HepG2 (cell line): ENCODE results near the gene SEM1. TPM values are rescaled to one million over a fixed set of nuclear protein-coding genes. Genes with fewer than 3 reads are reported as not detected.
A peak's percentile ranks its signal among the peaks of the same experiment; 100 is the strongest.

Experiments used
- AGO1 ChIP-seq: fragments of 200-400 bp; formaldehyde crosslinking; IDR thresholded peaks from 2 replicates; pipeline ENCODE4 v1.6.1; 2017; ENCODE audit warnings: mild to moderate bottlenecking, low read depth, low read length, moderate library complexity; ENCODE audit not compliant: poor library complexity, severe bottlenecking
- AHDC1 ChIP-seq: sonication (generic); formaldehyde crosslinking; IDR thresholded peaks from 2 replicates; pipeline ENCODE4 v1.5.1; 2020; ENCODE audit warnings: mild to moderate bottlenecking, missing genetic modification reagents, borderline replicate concordance
- DRAP1 ChIP-seq: IDR thresholded peaks from 2 replicates; pipeline ENCODE4 v1.6.1; 2016; ENCODE audit warnings: missing genetic modification reagents, missing compliant biosample characterization
- GZF1 ChIP-seq: sonication (generic); formaldehyde crosslinking; IDR thresholded peaks from 2 replicates; pipeline ENCODE4 v1.5.1; 2020; ENCODE audit warnings: mild to moderate bottlenecking, missing genetic modification reagents
- NFAT5 ChIP-seq: sonication (generic); formaldehyde crosslinking; IDR thresholded peaks from 2 replicates; pipeline ENCODE4 v1.4.0; 2020; ENCODE audit warnings: missing genetic modification reagents
- SALL1 ChIP-seq: sonication (generic); formaldehyde crosslinking; IDR thresholded peaks from 2 replicates; pipeline ENCODE4 v1.8.0; 2022; ENCODE audit warnings: mild to moderate bottlenecking, missing genetic modification reagents
- SOX13 ChIP-seq, 3 experiments: fragments of 450-650 bp in 1 of 3; sonication (generic) in 1 of 3; formaldehyde crosslinking in 1 of 3; IDR thresholded peaks in 2 of 3; conservative IDR thresholded peaks in 1 of 3; 2 replicates each; pipeline versions ENCODE4 v1.5.0 to v1.6.1; 2016 to 2020; ENCODE audit warnings: antibody characterized with exemption in 1 of 3, mild to moderate bottlenecking in 1 of 3, missing compliant biosample characterization in 1 of 3, missing genetic modification reagents in 1 of 3, moderate library complexity in 1 of 3
- ZBTB39 ChIP-seq: sonication (generic); formaldehyde crosslinking; IDR thresholded peaks from 2 replicates; pipeline ENCODE4 v1.5.0; 2020; ENCODE audit warnings: missing genetic modification reagents
- ZNF230 ChIP-seq: sonication (generic); formaldehyde crosslinking; IDR thresholded peaks from 2 replicates; pipeline ENCODE4 v1.4.0; 2020; ENCODE audit warnings: mild to moderate bottlenecking, missing genetic modification reagents
- ZNF607 ChIP-seq: sonication (generic); formaldehyde crosslinking; IDR thresholded peaks from 2 replicates; pipeline ENCODE4 v1.5.1; 2020; ENCODE audit warnings: missing genetic modification reagents, mild to moderate bottlenecking, borderline replicate concordance
- ZNF766 ChIP-seq: sonication (generic); formaldehyde crosslinking; IDR thresholded peaks from 2 replicates; pipeline ENCODE4 v1.5.0; 2020; ENCODE audit warnings: missing genetic modification reagents, borderline replicate concordance
- ZNF768 ChIP-seq: sonication (generic); formaldehyde crosslinking; IDR thresholded peaks from 2 replicates; pipeline ENCODE4 v1.4.0; 2020; ENCODE audit warnings: missing genetic modification reagents
- polyA plus RNA-seq, 8 experiments: library from polyadenylated mRNA; depleted of rRNA in 3 of 8; stranded (reverse) in 7 of 8; unstranded in 1 of 8; fragments of >200 nt; fragmentation: Illumina TruSeq in 4 of 8; extraction: Trizol in 4 of 8; gene quantifications; 2 replicates each; pipeline versions ENCODE4 v1.2.1 to v1.2.3, GENCODE V29; 2011 to 2016; ENCODE audit warnings: low read depth in 4 of 8, missing spikeins in 1 of 8, mixed read lengths in 1 of 8; ENCODE audit not compliant: insufficient read depth in 1 of 8
- total RNA-seq, 5 experiments: library from RNA; depleted of rRNA; stranded (reverse); fragments of >200 nt; fragmentation: Illumina TruSeq; extraction: Trizol; gene quantifications; 2 replicates each; pipeline ENCODE4 v1.2.3, GENCODE V29; 2016; ENCODE audit warnings: low read depth in 1 of 5

The SEM1 gene
- total and polyA plus RNA-seq, 2 of the 13 experiments (the other 11 are each of a cell fraction or from before 2014, with no cell fraction given), result 40.7 to 174 TPM

GRCh38 chr7:96699219-96699871 is 10.3 kb downstream of the SEM1 start (continued):
- no peak for TF ChIP-seq ZBTB39 (CRISPR knock-in tag)
- peak; percentile 84; the same call in 1 of the 2 replicates for TF ChIP-seq AHDC1 (CRISPR knock-in tag)
- TF ChIP-seq SOX13 (IDR thresholded peaks at IDR 0.05), result no peak
- TF ChIP-seq SOX13 (CRISPR knock-in tag; conservative IDR thresholded peaks at IDR 0.05 in 1 of 2, IDR thresholded peaks at IDR 0.05 in 1 of 2), result peak in 1 of 2 experiments; percentile 73; a peak in 2 of 4 replicates
- TF ChIP-seq AGO1, result no peak
- no peak for TF ChIP-seq ZNF768 (CRISPR knock-in tag)
- no peak for TF ChIP-seq ZNF230 (CRISPR knock-in tag)
- TF ChIP-seq ZNF766, result no peak
- peak; percentile 36; the same call in 1 of the 2 replicates for TF ChIP-seq SALL1 (CRISPR knock-in tag)
- no peak for TF ChIP-seq GZF1 (CRISPR knock-in tag)
- TF ChIP-seq DRAP1, result no peak
- TF ChIP-seq ZNF607 (CRISPR knock-in tag), result no peak
- TF ChIP-seq NFAT5 (CRISPR knock-in tag), result no peak
